Body of pancreas (tissue), 4 donors: ENCODE measurements around the gene CREB3. TPM values are rescaled to one million over a fixed set of nuclear protein-coding genes. Genes with fewer than 3 reads are reported as not detected.

Experiments used
- ATAC-seq: fragments of 150-250 bp; one replicate; pipeline ENCODE4 v1.9.1; 2016
- DNase-seq, 4 donors: peaks; one replicate each; pipeline ENCODE4 v3.0.0-alpha.2; 2019
- H3K27ac ChIP-seq, 4 donors: fragments of 200-600 bp; sonication (generic); 1 replicate in 3 of 4; 2 replicates in 1 of 4; pipeline versions ENCODE4 v1.5.1 to v1.6.1; 2016 to 2019; ENCODE audit warnings: mild to moderate bottlenecking in 1 of 4, mixed read lengths in 1 of 4, moderate library complexity in 1 of 4
- H3K27me3 ChIP-seq, 2 donors: fragments of 200-600 bp; sonication (generic); one replicate each; pipeline ENCODE4 v1.6.0; 2016; ENCODE audit warnings: mild to moderate bottlenecking in 1 of 2
- H3K36me3 ChIP-seq, 2 donors: fragments of 200-600 bp; sonication (generic); replicated peaks in 1 of 2; 2 replicates each; pipeline ENCODE4 v1.5.1; 2016; ENCODE audit warnings: low read depth in 2 of 2; ENCODE audit not compliant: insufficient read depth in 1 of 2
- H3K4me1 ChIP-seq: fragments of 200-600 bp; sonication (generic); one replicate; pipeline ENCODE4 v1.6.0; 2016
- H3K4me3 ChIP-seq, 2 donors: fragments of 200-600 bp; sonication (generic); 1 replicate in 1 of 2; 2 replicates in 1 of 2; pipeline ENCODE4 v1.5.1; 2016 to 2019
- H3K9me3 ChIP-seq, 3 donors: fragments of 200-600 bp; sonication (generic); 1 replicate in 2 of 3; 2 replicates in 1 of 3; pipeline ENCODE4 v1.5.1; 2016
- POLR2A ChIP-seq, 3 donors: fragments of 450-650 bp; IDR thresholded peaks; one replicate each; pipeline ENCODE4 v1.6.1; 2016; ENCODE audit warnings: antibody characterized with exemption in 3 of 3, mild to moderate bottlenecking in 2 of 3
- WGBS, 2 donors: methylation state at CpG; one replicate each; pipeline ENCODE4 v1.1.5; 2017; 5-methylcytosine and 5-hydroxymethylcytosine counted together
- intact Hi-C: fragments of 100-400 bp; cut with DNase I; formaldehyde crosslinking; loops from one replicate; pipeline ENCODE4 v1.15.1; 2023
- total RNA-seq, 2 donors: library from RNA; depleted of rRNA; stranded (reverse); fragments of >200 nt; gene quantifications; one replicate each; pipeline ENCODE4 v1.1.0, GENCODE V29; 2016
- TF ChIP-seq, protein P1 (sequence below), 7 experiments: fragments of 450-650 bp in 4 of 7; fragments of 200-600 bp in 3 of 7; sonication (generic) in 3 of 7; IDR thresholded peaks; one replicate each; pipeline ENCODE4 v1.5.1; 2016 to 2019; ENCODE audit warnings: antibody characterized with exemption in 7 of 7

The CREB3 gene
- total RNA-seq, 2 donors from 2014 or later = 31.9 to 32.6 TPM

DNA sequence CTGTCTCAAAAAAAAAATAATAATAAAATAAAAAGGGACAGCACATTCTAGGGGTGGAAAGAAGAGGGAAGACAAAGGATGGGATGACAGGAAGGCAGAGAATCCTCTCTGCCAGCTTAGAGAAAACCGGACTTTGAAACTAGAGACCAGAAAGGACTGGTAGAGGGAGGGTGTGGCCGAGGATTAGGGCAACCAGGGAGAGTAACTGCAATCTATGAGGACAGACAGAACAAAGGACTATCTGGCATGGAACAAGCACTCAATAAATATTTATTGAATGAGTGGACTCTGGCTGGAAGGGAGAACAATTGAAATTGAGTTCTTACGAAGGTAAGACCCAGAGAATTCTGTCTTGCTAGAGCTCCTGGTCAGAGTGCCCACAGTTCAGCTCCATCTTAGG is 14.1 kb downstream of the CREB3 start:
- no peaks in the 10 kb centered on the region for H3K9me3 ChIP-seq
- intact Hi-C loops = no loop called here
- ATAC-seq (no peak), DNase-seq (peak in 1 of 4 donors; percentile 3)
- H3K27ac ChIP-seq = no peak overlapping the region
- peaks cover 39% of the 10 kb centered on the region for H3K4me1 ChIP-seq
- TF ChIP-seq, protein P1, sequence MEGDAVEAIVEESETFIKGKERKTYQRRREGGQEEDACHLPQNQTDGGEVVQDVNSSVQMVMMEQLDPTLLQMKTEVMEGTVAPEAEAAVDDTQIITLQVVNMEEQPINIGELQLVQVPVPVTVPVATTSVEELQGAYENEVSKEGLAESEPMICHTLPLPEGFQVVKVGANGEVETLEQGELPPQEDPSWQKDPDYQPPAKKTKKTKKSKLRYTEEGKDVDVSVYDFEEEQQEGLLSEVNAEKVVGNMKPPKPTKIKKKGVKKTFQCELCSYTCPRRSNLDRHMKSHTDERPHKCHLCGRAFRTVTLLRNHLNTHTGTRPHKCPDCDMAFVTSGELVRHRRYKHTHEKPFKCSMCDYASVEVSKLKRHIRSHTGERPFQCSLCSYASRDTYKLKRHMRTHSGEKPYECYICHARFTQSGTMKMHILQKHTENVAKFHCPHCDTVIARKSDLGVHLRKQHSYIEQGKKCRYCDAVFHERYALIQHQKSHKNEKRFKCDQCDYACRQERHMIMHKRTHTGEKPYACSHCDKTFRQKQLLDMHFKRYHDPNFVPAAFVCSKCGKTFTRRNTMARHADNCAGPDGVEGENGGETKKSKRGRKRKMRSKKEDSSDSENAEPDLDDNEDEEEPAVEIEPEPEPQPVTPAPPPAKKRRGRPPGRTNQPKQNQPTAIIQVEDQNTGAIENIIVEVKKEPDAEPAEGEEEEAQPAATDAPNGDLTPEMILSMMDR (IDR thresholded peaks at IDR 0.05) = no peak
- TF ChIP-seq POLR2A (IDR thresholded peaks at IDR 0.05) = no peak
- H3K27me3 ChIP-seq = no peaks in the 10 kb centered on the region
- WGBS, 2 donors = 10 to 22% methylated on average over 3 of the region's 3 CpGs
- H3K36me3 ChIP-seq = peaks cover 0 to 4% of the 10 kb centered on the region in 2 donors
- H3K4me3 ChIP-seq = no peak overlapping the region

DNA sequence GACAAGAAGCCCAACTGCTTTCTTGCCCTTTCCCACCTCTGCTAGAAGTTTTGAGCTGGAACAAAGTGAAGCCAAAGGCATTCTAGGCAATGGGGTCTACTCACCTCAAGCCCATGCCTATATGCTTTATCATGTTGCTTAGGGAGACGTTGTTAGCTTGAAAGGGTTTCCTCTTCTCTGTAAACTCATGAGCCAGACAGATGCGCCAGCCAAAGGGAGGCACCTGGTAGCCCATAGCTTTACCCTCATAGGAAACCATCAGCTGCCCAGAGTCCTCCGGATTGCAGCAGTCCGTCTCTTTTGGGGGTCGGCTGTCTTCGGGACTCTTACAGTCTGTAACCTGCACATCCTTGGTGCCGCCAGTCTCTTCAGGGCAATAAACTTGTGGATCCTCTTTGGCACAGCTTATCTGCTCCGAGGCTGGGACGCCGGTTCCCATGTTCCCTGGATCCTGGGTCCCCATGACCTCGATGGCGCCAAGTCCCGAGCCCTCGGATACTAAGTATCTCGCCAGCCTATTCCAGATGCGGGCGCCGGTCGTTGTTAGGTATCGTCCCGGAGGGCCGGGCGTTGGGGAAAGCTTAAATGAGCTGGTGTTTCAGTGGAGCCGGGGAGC is 15.9 kb downstream of the CREB3 start:
- ATAC-seq (no peak), DNase-seq (peak in 1 of 4 donors; percentile 6)
- TF ChIP-seq, protein P1 (IDR thresholded peaks at IDR 0.05) = no peak
- TF ChIP-seq POLR2A (IDR thresholded peaks at IDR 0.05) = no peak
- Histone ChIP-seq H3K27ac (peak overlapping the region; percentile 79 to 90 (median 86)), H3K4me1 (peaks cover 39% of the 10 kb centered on the region), H3K36me3 (peaks cover 0 to 10% of the 10 kb centered on the region in 2 donors), H3K9me3 (no peaks in the 10 kb centered on the region), H3K27me3 (no peaks in the 10 kb centered on the region), H3K4me3 (peak overlapping the region; percentile 88 to 90)
- intact Hi-C loops = no loop called here
- WGBS, 2 donors = 0 to 1% methylated on average over 6 to 24 of the region's 24 CpGs

DNA sequence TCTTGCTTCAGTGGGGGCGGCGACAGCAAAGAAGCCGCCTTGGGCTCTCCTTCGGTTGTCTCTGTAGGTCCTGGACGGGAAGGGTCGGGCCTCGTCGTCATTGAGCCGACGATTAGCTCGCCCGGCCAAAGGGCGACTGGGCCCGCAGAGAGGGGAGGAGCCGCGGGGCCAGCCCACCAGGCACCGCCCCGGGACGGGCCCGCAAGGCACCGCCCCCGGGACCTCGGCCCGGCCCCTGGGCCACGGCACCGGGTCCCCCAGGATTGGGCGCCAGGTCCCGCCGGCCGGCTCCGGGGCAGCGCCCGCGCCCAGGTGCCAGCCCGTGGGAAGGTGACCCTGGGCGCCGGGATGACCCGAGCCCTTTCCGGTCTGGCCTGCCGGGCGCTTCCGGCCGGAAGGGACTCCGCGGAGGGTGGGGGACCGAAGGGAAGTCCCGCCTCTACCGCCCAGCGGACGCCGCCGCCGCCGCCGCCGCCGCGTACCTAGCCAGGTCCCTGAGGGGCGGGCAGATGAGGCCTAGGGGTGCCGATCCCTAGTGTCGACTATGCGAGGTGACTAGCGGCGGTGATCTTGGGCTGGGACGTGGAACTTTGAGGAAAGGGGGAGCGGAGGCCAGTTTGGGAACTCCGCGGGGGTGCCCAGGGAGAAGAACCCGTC is 16.5 kb downstream of the CREB3 start, which contains the start of the genes GBA2 and RGP1:
Gene GBA2 (minus strand): TSS at position 371 of the 657 bp plus-strand sequence. CDS start 524 bp downstream, outside the sequence.
Gene RGP1 (plus strand): TSS at position 430 of the 657 bp plus-strand sequence. CDS start 469 bp downstream, outside the sequence.
- WGBS, 2 donors = 0 to 1% methylated on average over 3 to 66 of the region's 69 CpGs
- H3K4me1 ChIP-seq = peaks cover 39% of the 10 kb centered on the region
- intact Hi-C loops = no loop called here
- ATAC-seq (peak; percentile 95), DNase-seq (peak; percentile 82 to 86 (median 84))
- no peaks in the 10 kb centered on the region for H3K9me3 ChIP-seq
- H3K27me3 ChIP-seq = no peaks in the 10 kb centered on the region
- peaks cover 0 to 15% of the 10 kb centered on the region in 2 donors for H3K36me3 ChIP-seq
- peak within 1 kb of the TSS; percentile 79 to 90 (median 86) for H3K27ac ChIP-seq
- H3K4me3 ChIP-seq = peak within 1 kb of the TSS; percentile 88 to 90
- TF ChIP-seq, protein P1 (IDR thresholded peaks at IDR 0.05) = peak in 1 of 7 experiments; percentile 1
- peak; percentile 66 to 74 (median 66) for TF ChIP-seq POLR2A (IDR thresholded peaks at IDR 0.05)

DNA sequence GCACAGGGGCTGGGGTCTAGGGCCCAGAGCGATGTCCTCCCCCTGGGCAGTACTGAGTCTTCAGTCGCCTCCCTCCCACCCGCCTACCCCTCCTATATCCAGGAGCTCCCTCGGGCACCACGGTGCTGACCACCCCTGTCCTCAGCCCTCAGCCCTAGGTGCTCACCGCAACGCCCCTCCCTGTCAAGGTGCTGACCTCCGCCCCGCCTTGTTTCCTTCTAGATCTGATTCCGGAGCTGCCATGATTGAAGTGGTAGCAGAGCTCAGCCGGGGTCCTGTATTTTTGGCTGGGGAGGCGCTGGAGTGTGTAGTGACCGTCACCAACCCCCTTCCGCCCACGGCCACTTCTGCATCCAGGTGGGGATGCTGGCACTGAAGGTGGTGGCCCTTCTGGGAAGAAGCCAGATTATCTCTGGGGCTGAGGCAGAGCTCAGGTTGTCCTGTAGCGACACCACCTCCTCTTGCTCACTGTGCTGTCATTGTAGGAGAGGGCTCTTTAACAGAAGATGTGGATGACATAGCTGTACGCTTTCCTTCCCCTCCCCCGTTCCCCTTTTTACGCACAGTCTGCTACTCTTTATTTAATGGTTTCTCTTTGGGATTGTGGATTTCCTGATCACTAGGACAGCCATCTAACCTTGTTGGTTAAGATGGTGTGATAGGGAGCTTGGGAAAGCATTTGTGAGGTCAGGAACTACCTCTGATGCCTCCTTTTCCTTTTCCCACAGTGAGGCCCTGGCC is 17.2 kb downstream of the CREB3 start:
- 1 to 3% methylated on average over 19 of the region's 19 CpGs for WGBS, 2 donors
- Histone ChIP-seq H3K27ac (peak overlapping the region; percentile 79 to 90 (median 86)), H3K9me3 (no peaks in the 10 kb centered on the region), H3K27me3 (no peaks in the 10 kb centered on the region), H3K4me1 (peaks cover 39% of the 10 kb centered on the region), H3K4me3 (peak overlapping the region; percentile 82 to 90), H3K36me3 (peaks cover 0 to 17% of the 10 kb centered on the region in 2 donors)
- ATAC-seq (peak; percentile 52), DNase-seq (peak; percentile 46 to 58 (median 50))
- TF ChIP-seq POLR2A (IDR thresholded peaks at IDR 0.05) = no peak
- TF ChIP-seq, protein P1 (IDR thresholded peaks at IDR 0.05) = no peak
- intact Hi-C loops = no loop called here
